ENCODE results near the gene PRPF6. TPM values are rescaled to one million over a fixed set of nuclear protein-coding genes. Genes with fewer than 3 reads are reported as not detected.

The PRPF6 gene
- total and polyA plus RNA-seq, 2 of the 13 experiments (the other 11 are each of a cell fraction or from before 2014, with no cell fraction given): 63.7 to 101 TPM

DNA sequence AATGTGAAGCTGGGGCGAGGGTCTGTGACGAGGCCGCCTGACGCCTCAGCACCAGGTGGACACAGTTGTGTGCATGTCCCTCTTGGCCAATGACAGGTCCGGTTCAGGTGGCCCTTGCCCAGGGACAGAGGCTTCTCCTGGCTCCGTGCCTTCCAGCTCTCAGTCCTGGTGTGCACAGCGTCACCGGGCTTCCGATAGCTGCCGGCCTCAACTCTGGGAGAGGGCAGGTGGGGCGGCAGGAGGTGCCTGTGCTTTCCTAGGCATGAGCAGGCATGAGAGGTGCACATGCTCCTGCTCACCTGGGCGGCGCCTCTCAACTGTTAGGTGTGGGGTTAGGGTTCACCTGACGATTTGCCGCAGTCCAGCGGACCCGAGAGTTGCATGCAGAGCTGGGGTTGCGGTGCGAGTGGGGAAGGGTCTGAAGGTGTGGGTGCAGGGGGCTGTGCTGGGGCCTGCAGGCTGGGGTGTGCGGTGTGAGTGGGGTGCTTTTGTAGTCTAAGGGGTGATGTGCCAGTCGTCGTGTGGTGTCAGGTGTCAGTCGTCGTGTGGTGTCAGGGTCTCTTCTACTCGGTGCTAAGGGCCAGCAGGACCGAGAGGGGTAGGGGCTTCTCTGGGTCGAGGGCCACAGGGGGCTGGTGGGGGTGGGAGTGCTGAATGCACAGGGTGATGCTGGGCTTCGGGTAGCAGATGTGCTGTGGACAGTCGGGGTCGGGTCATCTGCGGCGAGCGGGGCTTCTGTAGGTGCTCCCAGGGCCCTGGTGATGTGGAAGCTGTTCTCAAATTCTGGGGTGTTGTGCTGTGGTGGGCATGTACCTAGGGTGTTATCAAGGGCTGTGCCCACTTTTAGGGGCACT is 72.3 kb downstream of the PRPF6 start (continued):
- TF ChIP-seq, protein P1, sequence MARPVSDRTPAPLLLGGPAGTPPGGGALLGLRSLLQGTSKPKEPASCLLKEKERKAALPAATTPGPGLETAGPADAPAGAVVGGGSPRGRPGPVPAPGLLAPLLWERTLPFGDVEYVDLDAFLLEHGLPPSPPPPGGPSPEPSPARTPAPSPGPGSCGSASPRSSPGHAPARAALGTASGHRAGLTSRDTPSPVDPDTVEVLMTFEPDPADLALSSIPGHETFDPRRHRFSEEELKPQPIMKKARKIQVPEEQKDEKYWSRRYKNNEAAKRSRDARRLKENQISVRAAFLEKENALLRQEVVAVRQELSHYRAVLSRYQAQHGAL (CRISPR knock-in tag; IDR thresholded peaks at IDR 0.05; ENCODE audit: not compliant biosample characterization): no peak
- TF ChIP-seq TCF7L2 (IDR thresholded peaks at IDR 0.05; ENCODE audit: low read depth, low read length): no peak
- TF ChIP-seq CHCHD3 (CRISPR knock-in tag; IDR thresholded peaks at IDR 0.05): peak; percentile 73; the same call in 1 of the 2 replicates
- TF ChIP-seq, protein P2, sequence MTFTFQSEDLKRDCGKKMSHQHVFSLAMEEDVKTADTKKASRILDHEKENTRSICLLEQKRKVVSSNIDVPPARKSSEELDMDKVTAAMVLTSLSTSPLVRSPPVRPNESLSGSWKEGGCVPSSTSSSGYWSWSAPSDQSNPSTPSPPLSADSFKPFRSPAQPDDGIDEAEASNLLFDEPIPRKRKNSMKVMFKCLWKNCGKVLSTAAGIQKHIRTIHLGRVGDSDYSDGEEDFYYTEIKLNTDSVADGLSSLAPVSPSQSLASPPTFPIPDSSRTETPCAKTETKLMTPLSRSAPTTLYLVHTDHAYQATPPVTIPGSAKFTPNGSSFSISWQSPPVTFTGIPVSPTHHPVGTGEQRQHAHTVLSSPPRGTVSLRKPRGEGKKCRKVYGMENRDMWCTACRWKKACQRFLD (CRISPR knock-in tag; IDR thresholded peaks at IDR 0.05; ENCODE audit: borderline replicate concordance): 0 out of 2 replicates have a peak, but pooled peaks have one; percentile 27
- no peak; the same call in 1 of the 2 replicates for TF ChIP-seq ZSCAN9 (CRISPR knock-in tag; IDR thresholded peaks at IDR 0.05; ENCODE audit: borderline replicate concordance)
- no peak for TF ChIP-seq MTA3 (CRISPR knock-in tag; IDR thresholded peaks at IDR 0.05)
- TF ChIP-seq POLR2AphosphoS2 (IDR thresholded peaks at IDR 0.05; ENCODE audit: low read depth, low read length): no peak
- TF ChIP-seq GLI4 (CRISPR knock-in tag; IDR thresholded peaks at IDR 0.05; ENCODE audit: borderline replicate concordance): no peak
- no peak; the same call in 1 of the 2 replicates for TF ChIP-seq ZNF34 (CRISPR knock-in tag; IDR thresholded peaks at IDR 0.05; ENCODE audit: borderline replicate concordance)
- 0 out of 2 replicates have a peak, but pooled peaks have one; percentile 22 for TF ChIP-seq ZNF766 (CRISPR knock-in tag; IDR thresholded peaks at IDR 0.05; ENCODE audit: borderline replicate concordance)
- TF ChIP-seq ASH2L (IDR thresholded peaks at IDR 0.05; ENCODE audit: insufficient read length, low read depth, low read length): no peak
- no peak for TF ChIP-seq SOX6 (IDR thresholded peaks at IDR 0.05)
- TF ChIP-seq SOX6 (CRISPR knock-in tag; IDR thresholded peaks at IDR 0.05): peak; percentile 40; the same call in 1 of the 2 replicates
- TF ChIP-seq ZNF432 (CRISPR knock-in tag; IDR thresholded peaks at IDR 0.05; ENCODE audit: borderline replicate concordance): no peak
- TF ChIP-seq RCOR2 (CRISPR knock-in tag; IDR thresholded peaks at IDR 0.05): no peak
- no peak for TF ChIP-seq TSC22D2 (CRISPR knock-in tag; IDR thresholded peaks at IDR 0.05; ENCODE audit: borderline replicate concordance)
- TF ChIP-seq, protein P3, sequence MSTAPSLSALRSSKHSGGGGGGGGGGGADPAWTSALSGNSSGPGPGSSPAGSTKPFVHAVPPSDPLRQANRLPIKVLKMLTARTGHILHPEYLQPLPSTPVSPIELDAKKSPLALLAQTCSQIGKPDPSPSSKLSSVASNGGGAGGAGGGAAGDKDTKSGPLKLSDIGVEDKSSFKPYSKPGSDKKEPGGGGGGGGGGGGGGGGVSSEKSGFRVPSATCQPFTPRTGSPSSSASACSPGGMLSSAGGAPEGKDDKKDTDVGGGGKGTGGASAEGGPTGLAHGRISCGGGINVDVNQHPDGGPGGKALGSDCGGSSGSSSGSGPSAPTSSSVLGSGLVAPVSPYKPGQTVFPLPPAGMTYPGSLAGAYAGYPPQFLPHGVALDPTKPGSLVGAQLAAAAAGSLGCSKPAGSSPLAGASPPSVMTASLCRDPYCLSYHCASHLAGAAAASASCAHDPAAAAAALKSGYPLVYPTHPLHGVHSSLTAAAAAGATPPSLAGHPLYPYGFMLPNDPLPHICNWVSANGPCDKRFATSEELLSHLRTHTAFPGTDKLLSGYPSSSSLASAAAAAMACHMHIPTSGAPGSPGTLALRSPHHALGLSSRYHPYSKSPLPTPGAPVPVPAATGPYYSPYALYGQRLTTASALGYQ (CRISPR knock-in tag; IDR thresholded peaks at IDR 0.05): no peak
- peak; percentile 35; the same call in 1 of the 2 replicates for TF ChIP-seq HDAC2 (CRISPR knock-in tag; IDR thresholded peaks at IDR 0.05)
- TF ChIP-seq MAZ (IDR thresholded peaks at IDR 0.05; ENCODE audit: borderline replicate concordance, low read depth, low read length): no peak
- peak; percentile 16; the same call in 1 of the 2 replicates for TF ChIP-seq MAZ (CRISPR knock-in tag; IDR thresholded peaks at IDR 0.05; ENCODE audit: low read depth)
- TF ChIP-seq FOXJ3 (CRISPR knock-in tag; IDR thresholded peaks at IDR 0.05; ENCODE audit: borderline replicate concordance): no peak
- TF ChIP-seq ZNF562 (CRISPR knock-in tag; IDR thresholded peaks at IDR 0.05; ENCODE audit: borderline replicate concordance): no peak
- peak; percentile 76 for TF ChIP-seq ZFX (CRISPR knock-in tag; IDR thresholded peaks at IDR 0.05; ENCODE audit: low read depth)

Data from HepG2 (cell line).